GM18502 (cell line): ENCODE measurements around the gene AGAP6.
A peak's percentile ranks its signal among the peaks of the same experiment; 100 is the strongest.
"Not testable (repeated sequence)": the region's sequence is repeated elsewhere in the genome, so short reads cannot be mapped to it uniquely, and the experiment has no call there.

Experiments used
- ATAC-seq: cut with Tn5 transposase; IDR thresholded peaks from one replicate; pipeline ENCODE4 v1.9.1; 2021; ENCODE audit warnings: mild to moderate bottlenecking; ENCODE audit not compliant: unreplicated experiment, poor library complexity

Gene AGAP6

DNA sequence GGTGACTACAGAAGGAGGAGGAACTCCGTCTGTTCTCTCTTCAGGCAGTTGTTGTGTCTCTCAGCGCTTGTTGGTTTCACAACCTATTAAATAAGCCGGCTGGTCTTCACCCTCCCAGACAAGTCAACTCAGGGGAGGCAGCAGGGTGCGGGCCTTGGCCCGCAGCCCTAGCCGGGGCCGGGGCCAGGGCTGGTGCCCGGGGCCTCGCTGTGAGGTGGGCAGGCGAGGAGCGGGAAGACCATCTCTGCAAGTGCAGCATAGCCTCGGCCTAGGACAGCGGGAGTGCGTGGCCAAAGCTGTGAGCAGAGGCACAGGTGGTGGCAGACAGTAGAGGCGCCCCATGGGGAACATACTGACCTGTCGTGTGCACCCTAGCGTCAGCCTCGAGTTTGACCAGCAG is at the start of gene AGAP6:
TSS of gene AGAP6 (plus strand) at position 31 of the 400 bp plus-strand sequence. CDS start at position 341, 310 bp downstream.
- not testable (repeated sequence) for ATAC-seq

DNA sequence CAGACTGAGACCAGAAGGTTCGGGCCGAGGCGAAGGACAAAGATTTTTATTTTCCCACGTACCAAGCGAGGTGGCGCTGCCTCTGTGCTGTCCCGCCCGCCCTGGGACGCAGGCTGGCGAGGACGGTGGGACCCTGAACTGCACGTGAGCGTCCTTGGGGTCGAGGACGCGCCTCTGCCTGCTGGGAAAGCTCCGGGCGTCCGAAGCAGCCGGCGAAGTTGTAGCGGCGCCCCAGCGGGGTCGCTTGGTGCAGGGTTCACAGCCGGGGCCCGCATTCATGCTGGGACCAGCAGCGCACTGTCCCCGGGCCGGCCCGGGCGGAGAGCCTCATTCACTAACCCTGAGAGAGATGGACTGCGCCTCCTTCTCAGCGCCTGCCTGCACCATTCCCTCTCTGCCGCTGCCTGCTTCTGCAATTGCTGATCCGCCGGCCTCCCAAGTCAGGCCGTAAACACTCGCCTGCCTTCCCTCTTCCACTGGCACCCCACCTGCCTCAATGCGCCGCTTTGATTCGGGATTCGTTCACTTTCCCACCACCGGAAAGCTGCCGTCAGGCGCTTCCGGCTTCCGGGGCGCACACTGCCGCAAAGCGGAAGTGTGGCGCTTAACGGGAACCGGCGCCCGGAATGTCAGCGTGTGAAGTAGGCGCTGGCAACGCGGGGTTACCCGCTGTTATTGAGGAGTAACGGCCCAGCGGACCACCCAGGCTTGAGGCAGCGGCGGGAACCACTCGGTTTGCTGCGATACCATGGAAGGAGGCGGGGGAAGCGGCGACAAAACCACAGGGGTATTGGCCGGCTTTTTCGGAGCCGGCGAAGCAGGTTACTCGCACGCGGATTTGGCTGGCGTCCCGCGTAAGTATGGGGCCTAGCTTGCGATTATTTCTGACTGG is 46.5 kb upstream of the AGAP6 start, which contains the start of the genes PARG and TIMM23B:
TSS of gene PARG (minus strand) at position 581 of the 892 bp plus-strand sequence. CDS start at position 279, 302 bp downstream.
TSS of gene TIMM23B (plus strand) at position 607 of the 892 bp plus-strand sequence. CDS start at position 749, 142 bp downstream.
- ATAC-seq, result peak; percentile 73

GRCh38 chr10:49942339-49942705 is 45.9 kb upstream of the AGAP6 start:
- ATAC-seq, result peak; percentile 25

- not testable (repeated sequence) for ATAC-seq
These were observed 44.6 kb upstream of the AGAP6 start for GRCh38 chr10:49943607-49944006.

- peak; percentile 83 for ATAC-seq
These were observed 40.1 kb upstream of the AGAP6 start for GRCh38 chr10:49948142-49948541.

DNA sequence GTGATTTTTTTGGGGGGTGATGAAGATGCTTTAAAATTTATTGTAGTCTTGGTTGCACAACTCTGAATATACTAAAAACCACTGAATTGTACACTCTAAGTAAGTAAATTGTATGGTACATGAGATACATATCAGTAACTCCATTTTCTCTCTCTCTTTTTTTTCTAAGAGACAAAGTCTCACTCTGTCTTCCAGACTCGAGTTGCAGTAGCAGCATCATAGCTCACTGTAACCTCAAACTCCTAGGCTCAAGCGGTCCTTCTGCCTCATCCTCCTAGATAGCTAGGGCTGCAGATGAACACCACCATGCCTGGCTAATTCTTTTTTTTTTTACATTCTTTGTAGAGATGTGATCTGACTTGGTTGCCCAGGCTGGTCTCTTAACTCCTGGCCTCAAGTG is 39.5 kb upstream of the AGAP6 start:
- not testable (repeated sequence) for ATAC-seq

- ATAC-seq, result not testable (repeated sequence)
These were observed 36.2 kb upstream of the AGAP6 start for GRCh38 chr10:49952006-49952405.

GRCh38 chr10:49953122-49953521 is 35.1 kb upstream of the AGAP6 start:
- ATAC-seq, result not testable (repeated sequence)

DNA sequence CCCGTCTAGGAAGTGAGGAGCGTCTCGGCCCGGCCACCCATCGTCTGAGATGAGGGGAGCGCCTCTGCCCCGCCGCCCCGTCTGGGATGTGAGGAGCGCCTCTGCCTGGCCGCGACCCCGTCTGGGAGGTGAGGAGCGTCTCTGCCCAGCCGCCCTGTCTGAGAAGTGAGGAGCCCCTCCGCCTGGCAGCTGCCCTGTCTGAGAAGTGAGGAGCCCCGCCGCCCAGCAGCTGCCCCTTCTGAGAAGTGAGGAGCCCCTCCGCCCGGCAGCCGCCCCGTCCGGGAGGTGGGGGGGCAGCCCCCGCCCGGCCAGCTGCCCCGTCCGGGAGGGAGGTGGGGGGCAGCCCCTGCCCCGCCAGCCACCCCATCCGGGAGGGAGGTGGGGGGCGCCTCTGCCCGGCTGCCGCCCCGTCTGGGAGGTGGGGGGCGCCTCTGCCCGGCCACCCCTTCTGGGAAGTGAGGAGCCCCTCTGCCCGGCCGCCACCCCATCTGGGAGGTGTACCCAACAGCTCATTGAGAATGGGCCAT is 17.8 kb upstream of the AGAP6 start:
- ATAC-seq, result not testable (repeated sequence)

DNA sequence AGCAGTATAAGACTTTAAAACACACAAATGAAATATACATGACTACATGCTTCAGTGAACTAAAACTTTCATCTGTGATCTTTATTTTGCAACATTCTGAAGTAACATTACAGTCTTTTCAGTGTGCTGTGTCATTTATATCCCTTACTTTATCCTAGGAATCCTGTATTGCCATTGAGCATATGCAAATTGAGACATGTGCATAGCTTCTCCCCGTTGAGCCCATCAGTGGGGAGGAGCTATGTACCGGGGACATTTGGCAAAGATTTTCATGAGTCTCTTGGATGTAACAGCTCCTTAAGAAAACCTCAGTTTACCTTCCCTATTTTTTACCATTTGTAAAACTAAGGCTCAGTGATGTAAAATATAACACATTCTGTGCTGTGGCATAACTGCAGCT is 16.7 kb upstream of the AGAP6 start:
- not testable (repeated sequence) for ATAC-seq

GRCh38 chr10:49972094-49972493 is 16.1 kb upstream of the AGAP6 start:
- not testable (repeated sequence) for ATAC-seq

DNA sequence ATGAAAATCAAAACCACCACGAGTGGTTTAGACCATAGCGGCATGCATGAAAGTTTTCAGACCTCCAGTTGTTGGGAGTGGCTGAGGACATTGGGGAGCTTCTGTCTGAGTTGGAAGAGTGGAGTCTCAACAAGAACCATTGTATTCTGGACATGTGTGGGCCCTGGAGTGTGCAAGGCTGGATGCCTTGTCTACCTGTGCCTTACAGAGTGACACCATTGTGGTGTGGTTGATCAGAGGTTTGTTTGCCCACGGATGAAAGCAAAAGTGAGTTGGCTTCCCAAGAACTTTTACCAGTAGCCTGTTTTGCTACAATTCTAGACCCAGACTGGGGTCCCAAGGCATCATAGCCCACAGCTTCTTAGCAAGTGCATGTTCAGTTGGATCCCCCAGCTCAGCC is 10.4 kb upstream of the AGAP6 start:
- not testable (repeated sequence) for ATAC-seq

- not testable (repeated sequence) for ATAC-seq
These were observed 999 bp upstream of the AGAP6 start for GRCh38 chr10:49987207-49987606.

DNA sequence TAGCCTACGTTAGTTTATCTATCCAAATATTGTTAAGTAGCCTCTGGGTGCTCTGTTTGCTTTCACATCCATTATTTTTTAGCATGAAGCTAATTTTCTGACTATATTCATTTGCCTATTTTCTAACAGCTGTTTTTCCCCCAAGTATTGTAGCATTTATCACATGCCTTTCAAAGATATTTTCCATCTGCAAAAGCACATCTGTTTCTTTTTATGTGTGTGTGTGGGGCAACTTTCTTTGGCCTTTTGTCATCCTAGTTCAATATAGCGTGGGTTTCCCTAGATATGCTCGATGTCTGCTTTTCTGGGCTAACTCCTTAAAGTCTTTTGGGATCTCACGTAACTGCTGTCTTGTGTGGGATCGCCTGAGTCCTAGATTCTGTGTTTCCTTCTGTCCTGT is 7.1 kb downstream of the AGAP6 start:
- ATAC-seq, result not testable (repeated sequence)

DNA sequence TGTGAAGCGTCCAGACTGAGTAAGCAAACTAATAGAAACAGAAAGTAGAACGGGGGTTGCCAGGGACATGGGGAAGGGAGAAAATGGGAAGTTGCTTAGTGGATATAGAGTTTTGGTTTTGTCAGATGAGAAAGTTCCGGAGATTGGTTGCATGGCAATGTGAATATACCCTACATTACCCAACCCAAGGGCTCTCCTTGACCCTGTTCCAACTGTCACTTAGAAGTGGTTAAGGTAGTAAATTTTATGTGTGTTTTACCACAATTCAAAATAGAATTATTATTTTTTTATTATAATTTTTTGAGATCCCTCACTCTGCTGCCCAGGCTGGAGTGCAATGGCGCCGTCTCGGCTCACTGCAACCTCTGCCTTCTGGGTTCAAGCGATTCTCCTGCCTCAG is 25.8 kb downstream of the AGAP6 start:
- ATAC-seq, result not testable (repeated sequence)

- ATAC-seq, result not testable (repeated sequence)
These were observed 27.5 kb downstream of the AGAP6 start for GRCh38 chr10:50015596-50016220.

- ATAC-seq, result not testable (repeated sequence)
These were observed 28.7 kb downstream of the AGAP6 start for GRCh38 chr10:50016926-50017325.

- not testable (repeated sequence) for ATAC-seq
These were observed 29.4 kb downstream of the AGAP6 start for GRCh38 chr10:50017646-50018045.

- not testable (repeated sequence) for ATAC-seq
These were observed 31.1 kb downstream of the AGAP6 start for GRCh38 chr10:50019279-50019678.

GRCh38 chr10:50020451-50021024 is 32.3 kb downstream of the AGAP6 start:
- ATAC-seq, result not testable (repeated sequence)
